ENCODE data around the gene MX1.

GRCh38 chr21:41478319-41479177, 52.5 kb downstream of the MX1 start:
- TF ChIP-seq CTCF (IDR thresholded peaks at IDR 0.05): no peak
- no peak for TF ChIP-seq POLR2A (IDR thresholded peaks at IDR 0.05)
- no peak for TF ChIP-seq POLR2AphosphoS5 (IDR thresholded peaks at IDR 0.05)
- no peak for TF ChIP-seq EP300 (IDR thresholded peaks at IDR 0.05)

Measured in stomach (tissue), 4 donors.